ENCODE measurements around the gene ASMTL.
"Not testable (repeated sequence)": the region's sequence is repeated elsewhere in the genome, so short reads cannot be mapped to it uniquely, and the experiment has no call there.

ASMTL gene

DNA sequence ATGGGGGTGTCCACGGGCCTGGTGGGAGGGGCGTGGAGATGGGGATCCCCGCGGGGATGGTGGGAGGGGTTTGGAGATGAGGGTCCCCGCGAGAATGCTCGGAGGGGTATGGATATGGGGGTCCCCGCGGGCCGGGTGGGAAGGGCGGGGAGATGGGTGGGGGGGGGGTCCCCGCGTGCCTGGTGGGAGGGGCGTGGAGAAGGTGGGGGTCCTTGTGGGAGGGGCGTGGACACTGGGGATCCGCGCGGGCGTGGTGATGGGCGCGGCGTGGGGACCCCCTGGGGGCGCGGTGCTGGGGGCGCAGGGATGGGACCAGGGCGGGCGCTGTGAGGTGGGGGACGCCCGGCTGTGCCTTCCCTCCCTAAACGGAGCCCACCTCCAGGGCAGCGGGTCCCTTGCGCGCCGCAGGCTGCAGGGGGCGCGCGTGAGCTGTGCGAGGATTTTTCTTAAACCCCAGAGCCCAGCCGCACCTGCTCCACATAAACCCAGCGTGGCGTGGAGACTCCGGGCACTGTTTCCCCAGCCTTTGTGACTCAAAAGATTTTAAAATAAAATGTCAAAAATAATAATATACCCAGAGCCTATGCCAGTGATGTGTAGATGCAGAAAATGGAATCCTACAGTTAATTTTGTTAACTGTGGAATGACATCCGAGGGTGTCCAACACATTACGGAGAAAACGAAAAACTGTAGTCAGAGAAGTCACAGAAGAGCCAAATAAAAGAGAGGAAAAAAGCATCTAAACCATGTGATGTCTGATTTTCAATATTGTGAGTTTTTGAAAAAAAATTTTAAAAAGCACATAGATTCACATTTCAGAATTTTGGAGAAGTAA lies 1.5 kb upstream of the ASMTL start:
- DNase-seq = no peak

- DNase-seq = no peak
Measured at GRCh38 chrX:1453395-1453783, 680 bp upstream of the ASMTL start.

- DNase-seq = no peak
Measured at GRCh38 chrX:1451661-1452515, 821 bp downstream of the ASMTL start.

- no peak for DNase-seq
Measured at GRCh38 chrX:1451251-1451660, 1.5 kb downstream of the ASMTL start.

DNA sequence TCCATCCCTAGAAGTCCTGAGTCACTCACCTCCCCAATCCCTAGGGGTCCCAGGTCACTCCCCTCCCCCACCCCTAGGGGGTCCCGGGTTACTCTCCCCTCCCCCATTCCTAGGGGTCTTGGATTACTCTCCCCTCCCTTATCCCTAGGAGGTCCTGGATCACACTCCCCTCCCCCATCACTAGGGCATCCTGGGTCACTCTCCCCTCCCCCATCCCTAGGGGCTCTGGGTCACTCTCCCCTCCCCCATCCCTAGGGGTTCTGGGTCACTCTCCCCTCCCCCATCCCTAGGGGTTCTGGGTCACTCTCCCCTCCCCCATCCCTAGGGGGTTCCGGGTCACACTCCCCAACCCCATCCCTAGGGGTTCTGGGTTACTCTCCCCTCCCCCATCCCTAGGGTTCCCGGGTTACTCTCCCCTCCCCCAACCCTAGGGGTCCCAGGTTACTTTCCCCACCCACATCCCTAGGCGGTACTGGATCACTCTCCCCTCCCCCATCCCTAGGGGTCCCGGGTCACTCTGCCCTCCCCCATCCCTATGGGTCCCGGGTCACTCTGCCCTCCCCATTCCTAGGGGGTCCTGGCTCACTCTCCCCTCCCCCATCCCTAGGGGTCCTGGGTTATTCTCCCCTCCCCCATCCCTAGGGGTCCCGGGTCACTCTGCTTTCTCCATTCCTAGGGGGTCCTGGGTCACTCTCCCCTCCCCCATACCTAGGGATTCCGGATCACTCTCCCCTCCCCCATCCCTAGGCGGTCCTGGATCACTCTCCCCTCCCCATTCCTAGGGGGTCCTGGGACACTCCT lies 2.1 kb downstream of the ASMTL start:
- DNase-seq = no peak

DNA sequence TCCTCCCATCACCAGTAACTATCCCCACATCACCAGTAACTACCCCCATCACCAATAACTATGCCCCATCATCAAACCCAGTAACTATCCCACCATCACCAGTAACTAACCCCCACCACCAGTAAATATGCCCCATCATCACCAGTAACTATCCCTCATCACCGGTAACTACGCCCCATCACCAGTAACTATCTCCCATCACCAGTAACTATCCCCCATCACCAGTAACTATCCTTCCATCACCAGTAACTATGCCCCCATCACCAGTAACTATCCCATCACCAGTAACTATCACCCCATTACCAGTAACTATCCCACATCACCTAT lies 2.9 kb downstream of the ASMTL start:
- no peak for DNase-seq

GRCh38 chrX:1449036-1449822 lies 3.5 kb downstream of the ASMTL start:
- no peak for DNase-seq

DNA sequence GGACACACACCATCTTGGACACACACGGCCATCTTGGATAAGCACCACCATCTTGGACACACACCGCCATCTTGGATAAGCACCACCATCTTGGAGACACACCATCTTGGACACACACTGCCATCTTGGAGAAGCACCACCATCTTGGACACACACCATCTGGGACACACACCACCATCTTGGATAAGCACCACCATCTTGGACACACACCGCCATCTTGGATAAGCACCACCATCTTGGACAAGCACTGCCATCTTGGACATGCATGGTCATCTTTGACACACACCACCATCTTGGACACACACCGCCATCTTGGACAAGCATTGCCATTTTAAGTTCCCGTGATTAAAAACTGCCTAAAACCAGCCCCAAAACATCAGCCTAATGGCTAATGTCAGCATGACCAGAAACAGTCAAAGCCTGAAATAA lies 4.1 kb downstream of the ASMTL start:
- DNase-seq = not testable (repeated sequence)

- DNase-seq = not testable (repeated sequence)
Measured at GRCh38 chrX:1447969-1448572, 4.6 kb downstream of the ASMTL start.

- not testable (repeated sequence) for DNase-seq
Measured at GRCh38 chrX:1446984-1447968, 5.4 kb downstream of the ASMTL start.

DNA sequence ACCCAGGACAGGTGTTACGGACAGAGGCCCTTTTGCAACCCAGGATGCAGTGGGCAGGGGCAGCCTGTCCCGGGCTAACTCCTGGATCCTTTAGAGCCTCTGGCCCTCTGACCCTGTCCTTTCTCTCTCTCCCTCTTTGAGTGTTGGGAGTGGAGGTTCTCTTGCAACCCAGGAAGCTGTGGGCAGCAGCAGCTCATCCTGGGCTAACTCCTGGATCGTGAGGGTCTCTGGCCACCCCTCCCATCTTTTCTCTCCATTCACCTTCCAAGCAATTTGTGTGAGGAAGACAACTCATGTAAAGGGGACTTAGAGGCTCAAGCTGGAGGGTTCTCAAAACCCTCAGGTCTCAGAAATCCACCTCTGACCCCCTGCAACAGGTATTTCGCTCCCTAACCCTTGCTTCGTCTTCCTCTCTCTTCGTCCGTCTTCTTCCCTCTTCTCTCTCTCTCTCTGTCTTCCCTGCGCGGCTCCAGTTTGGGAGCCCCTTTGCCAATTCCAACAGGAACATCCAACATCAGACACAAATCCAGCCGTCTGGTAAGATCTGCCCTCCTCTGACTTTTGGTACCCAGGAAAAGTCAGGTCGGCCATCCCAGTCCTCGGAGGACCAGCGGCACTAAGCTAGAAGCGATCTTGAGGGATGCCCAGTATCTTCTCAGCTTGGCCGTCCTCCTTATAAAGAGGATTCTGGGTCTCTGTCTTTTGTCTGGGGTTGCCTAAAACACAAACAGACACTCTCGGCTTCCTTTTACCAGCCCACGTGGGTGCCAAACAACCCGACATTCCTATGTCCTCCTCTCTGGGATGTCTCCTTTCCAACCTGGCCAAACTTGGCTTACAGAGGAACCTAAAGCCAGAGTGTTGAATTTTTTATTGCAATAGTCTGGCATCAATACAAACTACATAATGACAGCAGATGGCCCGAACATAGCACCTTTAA lies 7.9 kb downstream of the ASMTL start:
- DNase-seq = no peak

GRCh38 chrX:1443496-1444075 lies 9.1 kb downstream of the ASMTL start:
- DNase-seq = no peak

- no peak for DNase-seq
Measured at GRCh38 chrX:1442724-1443367, 9.9 kb downstream of the ASMTL start.

DNA sequence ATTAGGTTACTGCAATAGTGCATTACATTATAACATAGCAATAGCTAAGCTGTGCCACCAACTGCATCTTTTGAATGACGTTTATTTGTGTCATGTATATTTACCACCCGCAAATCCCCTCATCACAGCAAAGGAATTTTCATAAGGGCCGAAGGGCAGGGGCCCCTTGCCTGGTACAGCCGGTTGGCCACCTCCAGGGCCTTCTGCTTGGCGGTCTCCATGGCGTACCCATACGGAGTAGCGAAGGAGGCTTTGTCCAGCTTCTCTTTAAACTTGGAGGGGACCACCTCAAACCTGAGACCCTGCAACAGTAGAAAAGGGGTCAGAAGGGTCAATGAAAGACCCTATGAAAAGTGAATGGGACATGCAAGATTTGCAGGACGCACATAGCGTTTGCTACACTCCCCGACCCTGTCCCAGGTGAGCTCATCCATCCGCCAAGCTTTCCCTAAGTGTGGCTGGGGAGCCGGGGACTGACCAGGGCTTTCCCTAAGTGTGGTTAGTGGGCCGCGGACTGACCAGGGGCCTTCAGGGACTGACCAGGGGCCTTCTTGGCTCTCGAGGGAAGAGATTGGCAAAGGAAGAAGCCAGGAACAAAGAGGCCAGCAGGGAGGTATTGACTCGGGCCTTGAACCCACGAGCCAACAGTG lies 10.6 kb downstream of the ASMTL start:
- DNase-seq = no peak

DNA sequence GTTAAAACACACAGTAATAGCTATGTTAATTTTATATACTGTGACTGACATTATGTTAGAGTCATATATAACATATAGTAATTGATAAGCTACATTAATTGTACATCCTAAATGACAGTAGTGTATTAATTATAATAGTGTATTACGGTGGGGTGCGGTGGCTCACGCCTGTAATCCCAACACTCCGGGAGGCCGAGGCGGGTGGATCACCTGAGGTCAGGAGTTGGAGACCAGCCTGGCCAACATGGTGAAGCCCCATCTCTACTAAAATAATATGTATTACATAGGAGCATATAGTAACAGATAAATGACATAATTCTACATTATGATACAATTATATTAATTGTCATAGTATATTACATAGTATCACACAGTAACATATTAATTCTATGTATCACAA lies 12.2 kb downstream of the ASMTL start:
- DNase-seq = no peak

DNA sequence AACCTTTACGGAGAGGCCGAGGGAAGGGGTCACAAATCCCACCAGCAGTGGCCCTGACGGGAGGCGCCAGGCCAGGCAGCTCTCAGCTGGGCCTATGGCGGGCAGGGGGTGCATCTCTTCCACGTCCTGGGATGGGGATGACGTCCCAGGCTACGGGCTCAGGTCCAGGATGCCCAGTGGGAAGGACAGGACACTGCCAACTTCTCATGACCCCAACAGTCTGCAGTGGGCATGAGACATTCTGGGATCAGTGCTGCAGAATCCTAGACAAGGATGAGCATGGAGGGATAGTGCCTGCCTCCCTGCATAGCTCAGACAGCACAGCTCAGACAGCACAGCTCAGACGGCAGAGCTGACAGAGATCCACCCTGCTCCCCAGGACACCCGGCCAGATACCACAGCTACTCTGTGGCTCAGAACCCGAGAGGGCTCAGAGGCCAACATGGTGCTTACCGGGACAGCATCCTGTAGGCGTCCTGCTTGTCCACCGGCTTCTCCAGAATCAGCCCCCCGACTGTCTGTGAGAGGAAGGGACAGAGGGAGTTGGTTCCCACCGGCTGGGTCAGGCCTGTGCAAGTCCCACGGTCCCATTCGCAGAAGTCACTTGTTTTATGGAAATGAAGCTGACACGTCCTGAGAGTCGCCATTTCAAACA lies 17.3 kb downstream of the ASMTL start:
- no peak for DNase-seq

GRCh38 chrX:1434871-1435240 lies 17.9 kb downstream of the ASMTL start:
- no peak for DNase-seq

Data from DMS79 treated with DMSO at 0.1 percent for 48 hours (cell line).